DMS79 (cell line): Measurements from ENCODE around the gene NR2C1.
"Not testable (repeated sequence)": the region's sequence is repeated elsewhere in the genome, so short reads cannot be mapped to it uniquely, and the experiment has no call there.

Experiments used
- DNase-seq: peaks from one replicate; lab custom pipeline; 2025; lab: John Stamatoyannopoulos, UW

Gene NR2C1

DNA sequence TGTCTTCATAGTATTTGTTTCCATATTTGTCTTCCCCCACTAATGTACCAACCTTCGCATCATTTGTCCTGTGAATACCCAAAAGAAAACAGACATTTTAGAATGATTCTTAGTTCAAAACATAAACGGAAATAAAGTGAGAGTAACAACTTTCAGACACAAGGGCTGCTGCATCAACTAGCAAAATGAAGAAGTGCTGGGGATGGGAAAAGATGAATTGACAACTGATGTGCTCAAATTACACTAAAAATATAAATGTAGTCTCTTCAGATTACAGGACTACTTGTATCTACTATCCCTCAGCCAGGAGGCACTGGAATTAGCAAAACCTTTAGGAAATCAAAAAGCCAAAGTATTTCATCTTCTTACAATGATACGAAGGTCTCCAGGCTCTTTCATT, 70.7 kb downstream of the NR2C1 start:
- no peak for DNase-seq

DNA sequence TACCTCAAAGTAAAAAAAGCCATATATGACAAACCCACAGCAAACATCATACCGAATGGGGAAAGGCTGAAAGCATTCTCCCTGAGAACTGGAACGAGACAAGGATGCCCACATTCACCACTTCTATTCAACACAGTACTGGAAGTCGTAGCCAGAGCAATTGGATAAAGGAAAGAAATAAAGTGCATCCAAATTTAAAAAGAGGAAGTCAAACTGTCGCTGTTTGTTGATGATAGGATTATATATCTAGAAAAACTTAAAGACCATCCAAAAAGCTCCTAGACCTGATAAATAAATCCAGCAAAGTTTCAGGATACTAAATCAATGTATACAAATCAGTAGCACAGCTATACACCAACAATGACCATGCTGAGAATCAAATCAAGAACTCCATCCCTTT, 75.1 kb downstream of the NR2C1 start:
- DNase-seq = no peak

DNA sequence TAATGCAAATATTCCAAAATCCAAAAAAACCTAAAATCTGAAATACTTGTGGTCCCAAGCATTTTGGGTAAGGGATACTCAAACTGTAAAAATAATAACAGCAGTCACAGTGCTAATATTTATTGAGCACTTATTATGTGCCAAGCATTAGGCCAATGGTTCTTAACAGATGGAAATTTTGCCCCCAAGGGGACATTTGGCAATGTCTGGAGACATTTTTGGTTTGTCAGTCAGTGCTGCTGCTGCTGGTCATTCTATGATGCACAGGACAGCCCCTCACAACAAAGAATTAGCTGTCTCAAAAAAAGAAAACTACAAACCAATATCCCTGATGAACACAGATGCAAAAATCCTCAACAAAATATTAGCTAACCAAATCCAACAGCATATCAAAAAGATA, 75.7 kb downstream of the NR2C1 start:
- no peak for DNase-seq

DNA sequence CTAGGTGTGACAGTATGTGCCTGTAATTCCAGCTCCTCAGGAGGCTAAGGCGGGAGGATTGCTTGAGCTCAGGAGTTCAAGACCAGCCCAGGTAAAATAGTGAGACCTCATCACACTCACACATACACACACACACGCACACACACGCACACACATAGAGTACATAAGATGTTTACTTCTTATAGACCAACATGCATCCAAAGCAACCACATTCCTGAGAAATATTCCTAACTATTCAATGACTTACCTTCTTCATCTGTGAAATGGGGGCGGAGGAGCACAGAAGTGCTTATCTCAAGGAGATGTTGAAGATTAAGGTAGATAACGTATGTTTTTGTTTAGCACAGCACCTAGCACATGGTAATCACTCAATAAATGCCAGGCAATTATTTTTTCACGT, 76.4 kb downstream of the NR2C1 start:
- DNase-seq = no peak

DNA sequence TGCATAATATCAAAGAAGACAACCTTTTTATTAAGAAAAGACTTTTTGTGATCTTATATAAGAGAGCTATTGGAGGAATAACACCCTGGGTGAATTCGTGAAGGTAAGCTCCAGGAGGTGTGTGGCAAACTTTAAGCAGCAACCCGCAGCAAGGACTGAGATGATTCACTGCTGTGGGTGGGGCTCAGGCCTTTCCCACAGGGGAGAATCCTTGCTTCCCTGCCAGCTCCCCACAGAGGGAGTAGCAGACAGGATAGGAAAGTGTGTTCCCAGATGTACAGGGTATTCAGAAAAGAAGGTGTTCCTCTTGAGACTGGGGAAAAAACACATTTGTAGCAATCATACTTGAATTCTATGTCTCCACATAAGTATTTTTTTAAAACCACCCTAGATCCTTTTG, 79.1 kb downstream of the NR2C1 start:
- DNase-seq = no peak

DNA sequence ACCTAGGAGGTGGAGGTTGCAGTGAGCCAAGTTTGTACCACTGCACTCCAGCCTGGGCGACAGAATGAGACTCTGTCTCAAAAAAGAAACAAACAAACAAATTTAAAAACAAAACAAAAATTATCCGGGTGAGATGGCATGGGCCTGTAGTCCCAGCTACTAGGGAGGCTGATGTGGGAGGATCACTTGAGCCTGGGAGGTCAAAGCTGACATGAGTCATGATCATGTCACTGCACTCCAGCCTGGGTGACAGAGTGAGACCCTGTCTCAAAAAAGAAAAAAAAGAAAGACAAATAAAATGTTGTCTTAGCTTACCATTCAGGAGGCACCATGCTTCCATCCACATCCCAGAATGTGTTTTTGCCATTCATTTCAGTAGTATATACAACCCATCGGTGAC, 79.6 kb downstream of the NR2C1 start:
- not testable (repeated sequence) for DNase-seq

DNA sequence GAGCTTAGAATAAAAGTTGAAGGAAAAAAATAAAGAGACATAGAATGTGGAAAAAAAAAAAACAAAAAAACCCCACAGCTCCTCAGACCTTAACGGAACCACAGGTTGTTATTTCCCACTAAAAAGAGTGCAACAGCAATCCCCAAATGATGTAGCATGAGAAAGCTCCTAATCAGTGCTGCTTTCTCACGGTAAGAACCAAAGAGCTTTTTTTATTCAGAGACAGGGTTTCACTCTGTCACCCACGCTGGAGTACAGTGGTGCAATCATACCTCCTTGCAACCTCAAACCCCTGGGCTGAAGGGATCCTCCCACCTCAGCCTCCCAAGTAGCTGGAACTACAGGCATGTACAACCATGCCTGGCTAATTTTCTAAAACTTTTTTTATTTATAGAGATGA, 83.2 kb downstream of the NR2C1 start:
- no peak for DNase-seq

DNA sequence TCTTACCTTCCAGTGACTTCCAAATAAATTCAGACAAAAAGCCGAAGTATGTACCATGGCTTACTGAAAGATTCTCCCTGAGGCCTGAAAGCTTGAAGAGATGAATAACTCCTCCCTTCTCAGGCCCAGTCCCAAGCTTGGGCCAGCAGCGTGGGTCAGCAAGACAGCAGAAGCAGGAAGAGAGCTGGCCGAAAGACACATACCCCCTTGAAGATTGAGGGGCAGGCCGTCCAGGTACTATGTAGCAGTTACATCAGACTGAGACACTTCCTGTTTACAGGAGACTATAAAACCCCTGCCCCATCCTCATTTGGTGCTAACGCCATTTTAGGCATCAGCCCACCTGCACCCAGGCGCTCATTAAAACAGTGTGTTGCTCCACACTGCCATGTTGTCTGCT, 84.9 kb downstream of the NR2C1 start:
- DNase-seq = no peak

DNA sequence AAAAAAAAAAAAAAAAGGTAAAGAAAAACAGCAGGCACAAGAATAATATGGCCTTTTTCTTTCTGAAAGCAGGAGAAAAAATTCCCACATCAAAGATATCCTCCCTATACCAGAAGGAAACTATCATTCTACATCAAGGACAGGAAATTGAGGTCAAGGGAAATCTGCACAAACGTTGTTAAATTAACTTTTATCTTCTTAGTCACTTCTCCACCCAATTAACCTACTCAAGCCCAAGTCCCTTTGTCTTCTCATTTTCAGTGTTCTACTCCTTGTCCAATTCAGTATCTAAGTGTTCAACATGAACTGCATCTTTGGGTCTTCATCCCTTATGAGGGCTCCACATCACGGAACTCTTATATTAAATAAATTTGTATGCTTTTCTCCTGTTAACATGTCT, 85.6 kb downstream of the NR2C1 start:
- DNase-seq = no peak

DNA sequence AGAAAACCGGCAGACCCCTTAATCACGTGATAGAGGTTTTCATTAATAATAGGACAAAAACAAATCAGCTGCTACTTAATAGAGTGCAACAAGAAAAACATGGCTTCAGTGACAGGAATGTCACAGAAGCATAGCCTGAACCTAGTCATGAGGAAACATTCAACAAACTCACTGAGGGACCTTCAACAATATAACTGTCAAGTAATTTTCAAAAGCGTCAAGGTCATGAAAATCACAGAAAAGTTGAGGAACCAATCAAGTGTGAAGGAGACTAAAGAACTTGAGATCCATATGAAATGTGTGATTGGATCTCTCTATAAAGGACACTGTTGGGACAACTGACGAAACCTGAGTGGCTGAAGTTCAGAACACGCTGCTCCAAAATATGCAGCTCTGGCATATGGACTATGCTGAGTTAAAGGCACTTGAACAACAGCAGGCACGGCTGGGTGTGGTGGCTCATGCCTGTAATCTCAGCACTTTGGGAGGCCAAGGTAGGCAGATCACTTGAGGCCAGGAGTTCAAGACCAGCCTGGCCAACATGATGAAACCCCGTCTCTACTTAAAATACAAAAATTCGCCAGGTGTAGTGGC, 86.2 kb downstream of the NR2C1 start:
- no peak for DNase-seq

DNA sequence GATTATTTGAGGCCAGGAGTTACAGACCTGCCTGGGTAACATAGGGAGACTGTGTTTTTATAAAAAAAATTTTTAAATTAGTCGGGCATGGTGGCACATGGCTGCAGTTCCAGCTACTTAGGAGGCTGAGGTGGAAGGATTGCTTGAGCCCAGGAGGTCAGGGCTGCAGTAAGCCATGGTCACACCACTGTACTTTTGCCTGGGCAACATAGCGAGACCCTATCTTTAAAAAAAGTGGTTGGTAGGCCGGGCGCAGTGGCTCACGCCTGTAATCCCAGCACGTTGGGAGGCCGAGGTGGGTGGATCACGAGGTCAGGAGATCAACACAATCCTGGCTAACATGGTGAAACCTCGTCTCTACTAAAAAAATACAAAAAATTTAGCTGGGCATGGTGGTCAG, 88.3 kb downstream of the NR2C1 start:
- DNase-seq = not testable (repeated sequence)

DNA sequence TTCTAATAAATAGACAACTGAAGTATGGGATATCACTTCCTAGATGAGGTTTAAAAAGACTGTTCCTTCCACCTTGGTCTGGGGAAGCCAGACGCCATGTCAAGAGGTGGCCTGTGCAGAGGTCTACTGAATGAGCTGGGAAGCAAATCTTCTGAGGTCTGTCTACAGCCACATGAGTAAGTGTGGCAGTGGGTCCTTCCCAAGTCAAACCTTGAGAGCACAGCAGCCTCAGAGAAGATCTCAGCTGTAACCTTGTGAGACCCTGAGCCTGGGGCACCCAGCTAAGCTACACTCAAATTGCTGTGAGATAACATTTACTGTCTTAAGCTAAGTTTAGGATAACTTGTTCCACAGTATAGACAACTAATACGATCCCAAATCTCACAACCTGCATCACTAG, 90.1 kb downstream of the NR2C1 start:
- DNase-seq = no peak

DNA sequence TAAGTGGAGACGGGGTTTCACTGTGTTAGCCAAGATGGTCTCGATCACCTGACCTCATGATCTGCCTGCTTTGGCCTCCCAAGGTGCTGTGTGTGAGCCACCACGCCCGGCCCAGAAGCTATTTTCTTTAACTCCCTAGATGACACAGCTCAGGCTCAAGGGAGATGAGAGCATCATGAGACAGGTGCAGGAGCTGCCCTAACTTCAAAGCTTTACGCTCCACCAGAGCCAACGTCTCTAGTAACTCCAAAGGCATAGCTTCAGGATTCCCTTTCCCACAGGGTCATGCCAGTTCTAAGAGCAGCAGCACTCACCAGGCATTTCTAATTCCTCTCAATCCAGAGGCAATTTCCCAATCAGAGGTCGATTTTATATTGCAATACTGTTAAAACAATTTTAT, 91.0 kb downstream of the NR2C1 start:
- DNase-seq = no peak

DNA sequence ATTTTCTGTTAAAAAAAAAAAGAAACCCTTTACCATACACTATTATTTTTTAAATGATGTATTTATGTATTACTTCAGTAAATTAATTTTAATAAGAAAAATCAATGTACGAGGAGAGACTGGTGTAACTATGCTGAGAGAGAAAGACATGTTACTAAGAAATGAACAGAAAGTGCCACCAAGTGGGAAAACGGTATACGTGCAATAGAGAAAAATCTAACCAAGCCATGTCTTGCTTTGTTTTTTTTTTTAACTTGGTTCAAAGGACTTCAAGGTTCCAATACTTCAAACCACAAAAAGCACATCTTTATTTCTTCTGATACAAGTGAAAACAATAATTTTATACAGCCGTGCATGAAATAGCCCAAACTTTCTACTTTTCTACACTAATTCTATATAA, 92.8 kb downstream of the NR2C1 start:
- DNase-seq = no peak

DNA sequence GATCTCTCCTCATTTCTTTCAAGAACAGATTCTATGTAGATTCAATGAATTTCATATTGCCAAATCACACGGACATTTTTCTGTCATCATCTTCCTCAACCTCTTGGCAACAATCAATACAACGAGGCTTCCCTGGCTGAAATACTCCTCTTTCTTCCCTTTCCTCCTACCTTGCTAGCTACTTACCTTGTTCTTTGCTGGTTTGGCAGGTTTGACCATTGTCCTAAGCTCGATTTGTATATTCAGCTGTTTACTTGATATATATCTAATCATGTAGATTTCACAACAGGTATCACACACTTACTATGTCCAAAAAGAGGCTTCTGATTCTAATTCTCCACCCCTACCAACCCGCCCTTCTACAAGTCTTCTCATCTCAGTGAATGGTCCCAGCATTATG, 93.5 kb downstream of the NR2C1 start:
- no peak for DNase-seq

DNA sequence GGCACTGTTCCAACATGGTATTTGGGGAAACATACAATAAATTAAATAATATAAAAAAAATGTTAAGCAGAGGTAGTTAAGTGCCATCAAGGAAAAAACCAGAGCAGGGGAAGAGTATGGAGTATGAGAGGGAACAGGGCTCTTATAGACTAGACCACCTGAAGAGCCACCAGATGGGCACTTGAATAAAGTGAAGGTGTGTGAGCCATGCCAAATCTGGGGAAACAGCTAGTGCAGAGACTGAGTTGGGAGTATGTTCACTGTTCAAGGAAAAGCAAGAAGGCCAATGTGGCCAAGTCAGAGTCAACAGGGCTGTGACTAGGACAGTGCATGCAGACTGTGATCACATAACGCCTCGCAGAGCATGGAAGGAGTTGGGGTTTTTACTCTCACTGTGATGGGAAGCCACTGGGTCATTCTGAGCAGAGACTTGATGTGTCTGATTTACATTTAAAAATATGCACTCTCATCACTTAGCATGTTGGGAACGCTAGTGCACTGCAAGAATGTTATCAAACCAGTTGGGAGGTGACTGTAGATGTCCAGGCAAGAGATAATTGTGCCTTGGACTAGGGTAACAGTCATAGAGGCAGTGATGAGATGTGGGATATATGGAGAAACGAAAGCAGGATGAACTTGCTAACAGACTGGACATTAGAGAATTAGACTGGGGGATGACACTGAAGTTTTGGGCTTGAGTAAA, 95.5 kb downstream of the NR2C1 start:
- DNase-seq = peak; percentile 54

DNA sequence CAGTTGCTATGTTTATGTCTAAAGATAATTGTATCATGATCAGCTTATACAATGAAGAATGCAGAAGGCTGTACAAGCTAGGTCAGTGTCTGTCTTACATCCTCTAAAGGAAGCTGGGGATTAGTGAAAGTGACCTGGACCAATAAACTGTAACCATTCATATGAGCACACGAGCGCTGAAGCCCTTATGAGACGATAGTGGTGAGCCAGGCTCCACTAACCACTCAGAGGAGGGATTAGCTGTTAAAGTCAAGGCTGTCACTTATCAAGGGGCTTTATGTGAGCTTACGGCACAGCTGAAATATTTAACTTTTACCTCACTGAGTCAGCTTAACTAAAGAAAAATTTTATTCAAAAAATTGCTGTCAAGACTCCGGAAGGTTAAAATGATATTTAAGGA, 100.2 kb downstream of the NR2C1 start:
- no peak for DNase-seq

DNA sequence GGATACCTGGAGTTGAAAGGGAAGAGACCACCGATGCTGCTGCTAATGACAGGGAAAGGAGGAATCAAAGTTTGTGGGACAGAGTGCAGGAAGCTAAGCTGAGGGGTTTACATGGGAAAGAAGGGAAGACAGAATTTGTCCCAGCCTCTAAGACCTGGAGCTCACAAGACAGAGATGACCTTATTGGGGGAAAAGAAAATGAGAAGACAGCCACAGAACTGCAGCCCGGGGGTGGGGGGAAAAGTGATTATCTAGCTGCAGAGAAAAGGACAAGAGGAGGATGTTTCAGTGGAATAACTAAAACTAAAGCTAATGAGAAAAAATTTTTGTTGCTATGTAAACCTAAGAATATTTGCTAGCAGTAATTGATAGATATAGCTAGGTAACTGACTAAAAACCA, 100.6 kb downstream of the NR2C1 start:
- no peak for DNase-seq

DNA sequence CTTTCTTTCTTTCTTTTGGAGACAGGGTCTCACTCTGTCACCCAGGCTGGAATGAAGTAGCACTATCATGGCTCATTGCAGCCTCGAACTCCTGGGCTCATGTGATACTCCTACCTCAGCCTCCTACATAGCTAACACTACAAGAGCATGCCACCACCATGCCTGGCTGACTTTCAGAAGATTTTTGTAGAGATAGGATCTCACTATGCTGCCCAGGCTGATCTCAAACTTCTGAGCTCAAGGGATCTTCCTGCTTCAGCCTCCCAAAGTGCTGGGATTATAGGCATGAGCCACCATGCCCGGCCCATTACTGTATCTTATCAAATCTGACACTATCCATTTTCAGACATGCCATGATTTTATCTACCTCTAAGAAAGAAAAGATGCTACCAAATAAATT, 101.5 kb downstream of the NR2C1 start:
- DNase-seq = no peak

DNA sequence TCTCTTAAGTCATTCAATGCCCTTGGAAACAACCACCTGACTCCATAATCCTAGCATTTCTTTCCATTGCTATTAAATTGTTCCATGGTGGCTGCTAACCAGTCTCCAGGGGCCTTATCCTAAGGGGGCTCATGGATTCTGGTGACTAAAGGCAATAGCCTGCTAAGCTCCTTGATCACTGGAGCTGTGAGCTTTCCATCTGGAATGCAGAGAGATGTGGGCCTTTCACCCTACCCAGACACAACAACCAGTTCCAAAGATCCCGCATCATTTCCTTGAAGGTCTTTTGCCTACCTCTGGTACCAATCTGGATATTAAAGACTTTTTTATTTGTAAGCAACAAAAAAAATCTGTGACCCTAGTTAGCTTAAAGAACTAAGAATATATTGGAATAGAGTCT, 102.9 kb downstream of the NR2C1 start:
- no peak for DNase-seq
